Activated CD8-positive, alpha-beta T cell treated with anti-CD3 and anti-CD28 coated beads for 36 hours (primary cell): ENCODE data around the gene TLR8. TPM values are rescaled to one million over a fixed set of nuclear protein-coding genes. Genes with fewer than 3 reads are reported as not detected.
A peak's percentile ranks its signal among the peaks of the same experiment; 100 is the strongest.
"Not testable (repeated sequence)": the region's sequence is repeated elsewhere in the genome, so short reads cannot be mapped to it uniquely, and the experiment has no call there.

Source experiments
- ATAC-seq: fragments of 200-7000 bp; cut with Tn5 transposase; one replicate; pipeline ENCODE4 v1.10.0; 2021; ENCODE audit warnings: mild to moderate bottlenecking, moderate library complexity
- CTCF ChIA-PET: fragments of 350-600 bp; sonication (Branson Sonifier 250); formaldehyde crosslinking; loops from one replicate; lab custom pipeline; 2021; ENCODE audit warnings: antibody characterized with exemption; lab: Charles Lee
- POLR2A ChIA-PET: fragments of 350-600 bp; sonication (Branson Sonifier 250); formaldehyde crosslinking; loops from one replicate; lab custom pipeline; 2021; ENCODE audit warnings: antibody characterized with exemption; lab: Charles Lee
- DNase-seq: peaks from one replicate; pipeline ENCODE4 v3.0.0-alpha.2; 2020
- H3K27ac Mint-ChIP-seq: one replicate; pipeline ENCODE4 v1.8.0; 2021; ENCODE audit warnings: mild to moderate bottlenecking, mixed read lengths
- H3K27me3 Mint-ChIP-seq: one replicate; pipeline ENCODE4 v1.8.0; 2021; ENCODE audit warnings: mixed read lengths
- H3K36me3 Mint-ChIP-seq: one replicate; pipeline ENCODE4 v1.8.0; 2021; ENCODE audit warnings: low read depth, mixed read lengths
- H3K4me1 Mint-ChIP-seq: one replicate; pipeline ENCODE4 v1.8.0; 2021; ENCODE audit warnings: low read depth, mixed read lengths
- H3K4me3 Mint-ChIP-seq: one replicate; pipeline ENCODE4 v1.8.0; 2021; ENCODE audit warnings: mild to moderate bottlenecking, moderate library complexity, mixed read lengths
- H3K9me3 Mint-ChIP-seq: one replicate; pipeline ENCODE4 v1.8.0; 2021; ENCODE audit warnings: mixed read lengths
- CTCF ChIP-seq: fragments of 200-600 bp; IDR thresholded peaks from one replicate; pipeline ENCODE4 v1.8.0; 2022; ENCODE audit warnings: antibody characterized with exemption, mild to moderate bottlenecking
- intact Hi-C: fragments of 100-400 bp; cut with micrococcal nuclease; formaldehyde crosslinking; loops from one replicate; pipeline ENCODE4 v1.10.0; 2022
- total RNA-seq, 2 experiments: library from RNA; stranded (reverse); gene quantifications; one replicate each; pipeline ENCODE4 v1.2.3, GENCODE V29; 2021

TLR8 gene
- total RNA-seq, 2 experiments from 2014 or later = not detected

GRCh38 chrX:12962041-12962504, 55.7 kb downstream of the TLR8 start:
- POLR2A ChIA-PET = interaction anchor here (0.6 kb wide), 1 partner anchor 89 kb away, joined by 3 read pairs; no protein-coding TSS in a partner anchor
- Mint-ChIP-seq H3K27me3 (no peaks in the 10 kb centered on the region), H3K4me3 (no peak overlapping the region), H3K9me3 (no peaks in the 10 kb centered on the region), H3K27ac (peak overlapping the region; percentile 90), H3K4me1 (peaks cover 60% of the 10 kb centered on the region), H3K36me3 (peaks cover 15% of the 10 kb centered on the region)
- DNase-seq (no peak), ATAC-seq (no peak)
- TF ChIP-seq CTCF = no peak
- intact Hi-C loops = no loop called here
- CTCF ChIA-PET = no interaction called here

- intact Hi-C loops, DNase-seq, H3K9me3 Mint-ChIP-seq, H3K4me3 Mint-ChIP-seq, ATAC-seq, POLR2A ChIA-PET, H3K27me3 Mint-ChIP-seq, CTCF ChIA-PET, H3K27ac Mint-ChIP-seq: not testable (repeated sequence)
- Mint-ChIP-seq H3K4me1 (peaks cover 62% of the 10 kb centered on the region), H3K36me3 (peaks cover 15% of the 10 kb centered on the region)
Observed at GRCh38 chrX:12963210-12963850, 56.9 kb downstream of the TLR8 start.

GRCh38 chrX:12965131-12965940, 58.9 kb downstream of the TLR8 start:
- Mint-ChIP-seq H3K4me1 (peaks cover 59% of the 10 kb centered on the region), H3K27me3 (no peaks in the 10 kb centered on the region), H3K4me3 (no peak overlapping the region), H3K36me3 (peaks cover 14% of the 10 kb centered on the region), H3K9me3 (no peaks in the 10 kb centered on the region), H3K27ac (peak overlapping the region; percentile 67)
- TF ChIP-seq CTCF = no peak
- intact Hi-C loops = no loop called here
- DNase-seq = no peak
- POLR2A ChIA-PET = interaction anchor here (0.5 to 1.9 kb wide), 3 partner anchors 9 to 127 kb away, joined by 3 to 16 read pairs (median 4); partner anchors contain the start of gene TMSB4X
- ATAC-seq = no peak
- CTCF ChIA-PET = interaction anchor here (15.5 kb wide), 1 partner anchor 16 kb away, joined by 150 read pairs; no protein-coding TSS in a partner anchor

GRCh38 chrX:12966151-12966550, 59.7 kb downstream of the TLR8 start:
- intact Hi-C loops = no loop called here

More at GRCh38 chrX:12966151-12966550, 59.7 kb downstream of the TLR8 start:
- Mint-ChIP-seq H3K27me3 (no peaks in the 10 kb centered on the region), H3K27ac (peak overlapping the region; percentile 97), H3K9me3 (no peaks in the 10 kb centered on the region), H3K36me3 (peaks cover 14% of the 10 kb centered on the region), H3K4me3 (no peak overlapping the region), H3K4me1 (peaks cover 53% of the 10 kb centered on the region)
- DNase-seq = no peak
- POLR2A ChIA-PET = interaction anchor here (0.5 to 1.9 kb wide), 2 partner anchors 9 to 126 kb away, joined by 3 to 16 read pairs; partner anchors contain the start of gene TMSB4X
- no peak for ATAC-seq
- no peak for TF ChIP-seq CTCF
- CTCF ChIA-PET = interaction anchor here (15.5 kb wide), 1 partner anchor 17 kb away, joined by 150 read pairs; no protein-coding TSS in a partner anchor
